ENCODE measurements around the gene CRLF3.
"Not testable (repeated sequence)": the region's sequence is repeated elsewhere in the genome, so short reads cannot be mapped to it uniquely, and the experiment has no call there.

The CRLF3 gene, protein sequence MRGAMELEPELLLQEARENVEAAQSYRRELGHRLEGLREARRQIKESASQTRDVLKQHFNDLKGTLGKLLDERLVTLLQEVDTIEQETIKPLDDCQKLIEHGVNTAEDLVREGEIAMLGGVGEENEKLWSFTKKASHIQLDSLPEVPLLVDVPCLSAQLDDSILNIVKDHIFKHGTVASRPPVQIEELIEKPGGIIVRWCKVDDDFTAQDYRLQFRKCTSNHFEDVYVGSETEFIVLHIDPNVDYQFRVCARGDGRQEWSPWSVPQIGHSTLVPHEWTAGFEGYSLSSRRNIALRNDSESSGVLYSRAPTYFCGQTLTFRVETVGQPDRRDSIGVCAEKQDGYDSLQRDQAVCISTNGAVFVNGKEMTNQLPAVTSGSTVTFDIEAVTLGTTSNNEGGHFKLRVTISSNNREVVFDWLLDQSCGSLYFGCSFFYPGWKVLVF

DNA sequence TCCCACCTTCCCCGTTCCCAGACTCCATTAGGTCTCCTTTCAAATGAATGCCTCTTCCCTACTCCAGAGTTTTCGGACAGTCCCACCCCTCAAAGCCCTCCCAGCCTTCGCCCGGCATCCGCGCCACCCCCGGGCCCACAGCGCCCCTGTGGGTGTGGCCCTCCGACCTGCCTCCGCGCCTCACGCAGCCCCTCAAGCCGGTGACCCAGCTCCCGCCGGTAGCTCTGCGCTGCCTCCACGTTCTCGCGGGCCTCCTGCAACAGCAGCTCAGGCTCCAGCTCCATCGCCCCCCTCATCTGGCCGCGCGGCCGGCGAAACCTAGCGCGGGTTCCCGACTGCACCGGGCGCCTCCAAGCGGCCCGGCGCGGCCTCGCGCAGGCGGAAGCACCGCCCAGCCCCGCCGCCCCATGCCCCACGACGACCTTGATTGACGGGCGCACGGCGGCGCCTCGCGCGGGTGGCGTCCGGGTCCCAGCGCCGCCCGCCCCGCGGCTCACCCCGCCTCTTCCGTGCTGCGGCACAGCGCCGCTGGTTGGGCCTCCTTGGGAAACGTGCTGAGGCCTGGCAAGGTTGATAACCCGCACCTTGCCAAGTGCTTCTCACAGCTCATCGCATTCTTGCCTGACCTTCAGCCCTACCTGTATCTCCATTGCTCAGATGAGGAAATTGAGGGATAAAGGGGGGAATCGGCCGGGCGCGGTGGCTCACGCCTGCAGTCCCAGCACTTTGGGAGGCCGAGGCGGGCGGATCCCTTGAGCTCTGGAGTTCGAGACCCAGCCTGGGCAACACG, at the start of gene CRLF3:
CRLF3 (minus strand) TSS at position 337 of the 790 bp plus-strand sequence; CDS start at position 296, 41 bp downstream.
- DNase-seq: peak; percentile 58

DNA sequence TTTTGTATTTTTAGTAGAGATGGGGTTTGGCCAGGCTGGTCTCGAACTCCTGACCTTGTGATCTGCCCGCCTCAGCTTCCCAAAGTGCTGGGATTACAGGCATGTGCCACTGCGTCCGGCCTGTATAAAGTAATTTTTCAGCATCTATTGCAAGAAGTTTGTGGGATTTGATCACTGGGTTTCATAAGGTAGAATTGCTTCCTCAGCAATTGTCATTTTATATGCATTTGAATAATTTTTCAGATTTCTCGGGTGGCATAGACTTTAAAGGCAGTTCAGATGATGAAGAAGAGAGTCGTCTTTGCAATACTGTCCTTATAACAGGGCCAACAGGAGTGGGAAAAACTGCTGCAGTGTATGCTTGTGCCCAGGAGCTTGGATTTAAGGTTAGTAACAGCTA, 44.5 kb upstream of the CRLF3 start:
- no peak for DNase-seq

DNA sequence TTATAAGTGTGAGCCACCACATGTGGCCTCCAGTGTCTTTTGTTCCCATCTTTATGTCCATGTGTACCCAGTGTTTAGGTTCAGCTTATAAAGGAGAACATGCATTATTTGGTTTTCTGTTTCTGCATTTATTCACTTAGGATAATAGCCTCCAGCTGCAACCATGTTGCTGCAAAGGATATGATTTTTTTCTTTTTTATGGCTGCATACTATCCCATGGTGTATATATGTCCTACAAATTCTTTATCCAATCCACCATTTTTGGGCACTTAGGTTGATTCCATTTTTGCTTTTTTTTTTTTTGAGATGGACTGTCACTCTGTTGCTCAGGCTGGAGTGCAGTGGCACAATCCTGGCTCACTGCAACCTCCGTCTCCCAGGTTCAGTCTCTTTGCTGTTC, 40.1 kb upstream of the CRLF3 start:
- no peak for DNase-seq

DNA sequence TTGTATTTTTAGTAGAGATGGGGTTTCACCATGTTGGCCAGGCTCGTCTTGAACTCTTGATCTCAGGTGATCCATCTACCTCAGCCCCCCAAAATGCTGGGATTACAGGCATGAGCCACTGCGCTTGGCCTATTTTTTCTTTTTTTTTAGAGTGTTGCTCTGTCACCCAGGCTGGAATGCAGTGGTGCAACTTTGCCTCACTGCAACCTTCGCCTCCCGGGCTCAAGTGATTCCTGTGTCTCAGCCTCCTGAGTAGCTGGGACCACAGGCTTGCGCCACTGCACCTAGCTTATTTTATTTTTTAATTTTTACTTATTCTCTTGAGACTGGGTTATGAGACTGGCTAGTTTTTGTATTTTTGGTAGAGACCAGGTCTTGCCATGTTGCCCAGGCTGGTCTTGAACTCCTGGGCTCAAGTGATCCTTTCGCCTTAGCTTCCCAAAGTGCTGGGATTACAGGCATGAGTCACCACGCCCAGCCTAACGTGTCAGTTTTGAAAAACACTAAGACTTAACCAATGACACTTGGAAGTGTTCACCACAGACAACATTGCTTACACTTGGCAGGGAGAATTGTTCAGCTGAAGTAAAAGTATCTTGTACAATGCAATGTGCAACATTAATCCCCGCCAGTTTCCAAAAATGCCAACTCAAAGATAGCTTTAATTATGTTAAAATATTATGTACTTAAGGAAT, 34.2 kb upstream of the CRLF3 start:
- DNase-seq: no peak

- no peak for DNase-seq
Observed at GRCh38 chr17:30854146-30854545, 29.7 kb upstream of the CRLF3 start.

GRCh38 chr17:30848021-30848420, 23.5 kb upstream of the CRLF3 start:
- DNase-seq: no peak

GRCh38 chr17:30840771-30841170, 16.3 kb upstream of the CRLF3 start:
- no peak for DNase-seq

GRCh38 chr17:30838202-30838807, 13.8 kb upstream of the CRLF3 start:
- no peak for DNase-seq

DNA sequence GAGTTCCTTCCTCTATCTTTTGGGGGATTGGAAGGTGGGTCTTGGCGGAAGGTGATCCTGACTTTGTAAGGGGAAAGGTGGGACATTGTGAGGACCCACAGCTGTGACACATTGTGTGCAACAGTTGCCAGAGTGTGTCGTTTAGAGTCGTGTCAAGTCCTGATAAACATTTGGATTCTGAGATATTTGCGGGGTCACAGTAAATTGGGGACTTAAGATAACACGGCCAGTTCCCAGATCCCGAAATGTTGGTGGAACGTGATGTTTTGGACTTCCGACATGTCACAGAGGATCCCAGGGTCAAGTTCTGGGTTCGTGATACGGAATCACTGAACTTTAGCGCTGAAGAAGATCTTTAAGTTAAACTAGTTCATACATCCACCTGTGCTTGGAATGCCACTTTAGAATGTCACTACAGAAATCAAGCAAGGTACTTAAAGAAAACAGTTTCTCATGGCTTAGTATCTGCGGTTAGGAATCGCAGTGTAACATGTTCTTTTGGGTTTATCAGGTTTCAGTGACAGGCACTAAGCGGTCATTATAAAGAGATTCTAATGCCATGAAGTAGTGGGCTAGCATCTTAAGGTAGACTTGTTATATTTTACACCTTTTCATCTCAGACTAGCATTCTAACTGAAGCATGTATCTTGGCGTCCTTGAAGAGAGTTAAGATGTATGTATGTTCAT, 8.1 kb upstream of the CRLF3 start:
- no peak for DNase-seq

- DNase-seq: peak; percentile 53
Observed at GRCh38 chr17:30831663-30832437, 7.4 kb upstream of the CRLF3 start, which contains the start of gene ATAD5. ATAD5 (plus strand) TSS chr17:30831966; CDS start chr17:30832348, 382 bp downstream.

GRCh38 chr17:30831257-30831656, 6.8 kb upstream of the CRLF3 start:
- DNase-seq: no peak

- no peak for DNase-seq
Observed at GRCh38 chr17:30829022-30829421, 4.5 kb upstream of the CRLF3 start.

- no peak for DNase-seq
Observed at GRCh38 chr17:30827082-30827481, 2.6 kb upstream of the CRLF3 start.

GRCh38 chr17:30824002-30824355, 513 bp downstream of the CRLF3 start:
- DNase-seq: no peak

GRCh38 chr17:30823421-30823820, 1.1 kb downstream of the CRLF3 start:
- no peak for DNase-seq

GRCh38 chr17:30822919-30823318, 1.6 kb downstream of the CRLF3 start:
- not testable (repeated sequence) for DNase-seq

- no peak for DNase-seq
Observed at GRCh38 chr17:30821871-30822723, 2.4 kb downstream of the CRLF3 start.

GRCh38 chr17:30819971-30820705, 4.4 kb downstream of the CRLF3 start:
- DNase-seq: no peak

DNA sequence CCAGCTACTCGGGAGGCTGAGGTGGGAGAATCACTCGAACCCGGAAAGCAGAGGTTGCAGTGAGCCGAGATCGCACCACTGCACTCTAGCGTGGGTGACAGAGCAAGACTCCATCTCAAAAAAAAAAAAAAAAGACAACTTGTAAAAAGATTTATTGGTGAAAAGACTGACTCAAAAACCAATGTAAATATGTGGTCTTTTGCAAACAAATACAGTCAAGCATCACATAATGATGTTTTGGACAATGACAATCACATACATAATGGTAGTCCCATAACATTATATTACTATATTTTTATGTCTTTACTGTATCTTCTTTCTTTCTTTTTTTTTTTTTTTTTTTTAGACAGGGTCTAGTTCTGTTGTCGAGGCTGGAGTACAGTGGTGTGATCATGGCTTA, 8.3 kb downstream of the CRLF3 start:
- DNase-seq: no peak

DNA sequence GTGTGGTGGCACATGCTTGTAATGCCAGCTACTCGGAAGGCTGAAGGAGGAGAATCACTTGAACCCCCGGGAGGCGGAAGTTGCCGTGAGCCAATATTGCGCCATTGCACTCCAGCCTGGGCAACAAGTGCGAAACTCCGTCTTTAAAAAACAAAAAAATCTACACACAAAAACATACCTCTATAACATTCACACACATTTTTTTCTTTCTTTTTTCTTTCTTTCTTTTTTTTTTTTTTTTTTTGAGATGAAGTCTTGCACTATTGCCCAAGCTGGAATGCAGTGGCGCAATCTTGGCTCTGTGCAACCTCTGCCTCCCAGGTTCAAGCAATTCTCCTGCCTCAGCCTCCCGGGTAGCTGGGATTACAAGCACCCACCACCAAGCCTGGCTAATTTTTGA, 9.6 kb downstream of the CRLF3 start:
- not testable (repeated sequence) for DNase-seq
